Keratinocyte (primary cell): ENCODE measurements around the gene NET1.

Source experiments
- EZH2 ChIP-seq: IDR thresholded peaks from one replicate; pipeline ENCODE4 v1.6.1; 2012; ENCODE audit warnings: inconsistent platforms, mild to moderate bottlenecking, low read length, moderate library complexity
- TF ChIP-seq, protein P1 (sequence below), 3 experiments: IDR thresholded peaks in 1 of 3; conservative IDR thresholded peaks in 1 of 3; optimal IDR thresholded peaks in 1 of 3; 2 replicates in 2 of 3; 3 replicates in 1 of 3; pipeline versions ENCODE3 to v1.5.1; 2011; ENCODE audit warnings: low read length in 3 of 3, mild to moderate bottlenecking in 3 of 3, moderate library complexity in 2 of 3, control low read depth in 1 of 3, inconsistent platforms in 1 of 3; ENCODE audit not compliant: insufficient read depth in 2 of 3; ENCODE audit errors: extremely low read depth in 1 of 3

DNA sequence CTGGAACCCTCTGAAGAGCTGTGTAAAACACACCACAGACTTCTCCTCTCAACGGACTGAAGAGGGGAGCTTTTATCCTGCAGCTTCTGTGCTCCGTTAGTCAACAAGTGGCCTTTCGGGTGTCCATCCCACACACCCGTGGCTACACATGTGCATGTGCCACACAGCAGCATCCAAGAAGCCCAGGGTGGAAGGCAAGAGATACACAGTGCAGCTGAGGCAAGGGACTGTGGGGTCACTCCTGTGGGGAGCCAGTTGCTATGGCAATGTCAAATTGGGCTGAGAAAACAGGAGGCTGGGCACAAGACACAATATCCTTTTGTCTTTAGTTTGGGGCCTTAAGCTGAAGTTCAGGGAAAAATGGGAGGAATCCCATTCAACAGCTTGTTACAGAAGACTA is 28.7 kb downstream of the NET1 start:
- TF ChIP-seq, protein P1, sequence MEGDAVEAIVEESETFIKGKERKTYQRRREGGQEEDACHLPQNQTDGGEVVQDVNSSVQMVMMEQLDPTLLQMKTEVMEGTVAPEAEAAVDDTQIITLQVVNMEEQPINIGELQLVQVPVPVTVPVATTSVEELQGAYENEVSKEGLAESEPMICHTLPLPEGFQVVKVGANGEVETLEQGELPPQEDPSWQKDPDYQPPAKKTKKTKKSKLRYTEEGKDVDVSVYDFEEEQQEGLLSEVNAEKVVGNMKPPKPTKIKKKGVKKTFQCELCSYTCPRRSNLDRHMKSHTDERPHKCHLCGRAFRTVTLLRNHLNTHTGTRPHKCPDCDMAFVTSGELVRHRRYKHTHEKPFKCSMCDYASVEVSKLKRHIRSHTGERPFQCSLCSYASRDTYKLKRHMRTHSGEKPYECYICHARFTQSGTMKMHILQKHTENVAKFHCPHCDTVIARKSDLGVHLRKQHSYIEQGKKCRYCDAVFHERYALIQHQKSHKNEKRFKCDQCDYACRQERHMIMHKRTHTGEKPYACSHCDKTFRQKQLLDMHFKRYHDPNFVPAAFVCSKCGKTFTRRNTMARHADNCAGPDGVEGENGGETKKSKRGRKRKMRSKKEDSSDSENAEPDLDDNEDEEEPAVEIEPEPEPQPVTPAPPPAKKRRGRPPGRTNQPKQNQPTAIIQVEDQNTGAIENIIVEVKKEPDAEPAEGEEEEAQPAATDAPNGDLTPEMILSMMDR (optimal IDR thresholded peaks at IDR 0.05 in 1 of 3, IDR thresholded peaks at IDR 0.05 in 1 of 3, conservative IDR thresholded peaks at IDR 0.05 in 1 of 3; ENCODE audit: extremely low read depth in 1 of 3, insufficient read depth in 2 of 3, low read length in 3 of 3): no peak
- TF ChIP-seq EZH2: no peak
